A673 (cell line): ENCODE data around the gene PLA2G15.

Source experiments
- EZH2 ChIP-seq: fragments of 200-600 bp; sonication (generic); IDR thresholded peaks from 2 replicates; pipeline ENCODE4 v1.6.1; 2017; ENCODE audit warnings: borderline replicate concordance, low read depth, mild to moderate bottlenecking, mixed read lengths, antibody characterized with exemption, low read length; ENCODE audit not compliant: poor library complexity, severe bottlenecking
- TF ChIP-seq, protein P1 (sequence below): fragments of 300-800, 200-600 bp; sonication (generic); conservative IDR thresholded peaks from 2 replicates; pipeline ENCODE4 v1.5.1; 2017; ENCODE audit warnings: low read depth, mild to moderate bottlenecking, antibody characterized with exemption, low read length, moderate library complexity, mixed read lengths

DNA sequence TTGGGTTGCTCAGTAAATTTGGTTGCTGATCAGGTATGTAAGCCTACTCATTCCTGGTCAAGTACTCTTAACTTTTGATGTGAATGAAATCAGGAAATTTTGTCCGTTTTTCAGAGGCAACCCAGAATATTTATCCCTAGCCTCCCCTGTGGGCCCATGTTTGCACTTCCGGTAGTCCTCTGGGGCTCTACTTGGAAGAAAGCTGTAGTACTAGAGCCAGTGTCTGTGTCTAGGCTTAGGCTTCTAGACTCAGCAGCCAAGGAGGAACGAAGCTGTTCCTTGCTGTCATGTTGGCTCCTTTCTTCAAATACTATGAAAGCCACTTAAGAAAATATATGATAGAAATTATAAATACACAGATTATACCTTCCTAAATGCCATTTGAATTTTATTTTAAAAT is 30.4 kb upstream of the PLA2G15 start:
- TF ChIP-seq, protein P1, sequence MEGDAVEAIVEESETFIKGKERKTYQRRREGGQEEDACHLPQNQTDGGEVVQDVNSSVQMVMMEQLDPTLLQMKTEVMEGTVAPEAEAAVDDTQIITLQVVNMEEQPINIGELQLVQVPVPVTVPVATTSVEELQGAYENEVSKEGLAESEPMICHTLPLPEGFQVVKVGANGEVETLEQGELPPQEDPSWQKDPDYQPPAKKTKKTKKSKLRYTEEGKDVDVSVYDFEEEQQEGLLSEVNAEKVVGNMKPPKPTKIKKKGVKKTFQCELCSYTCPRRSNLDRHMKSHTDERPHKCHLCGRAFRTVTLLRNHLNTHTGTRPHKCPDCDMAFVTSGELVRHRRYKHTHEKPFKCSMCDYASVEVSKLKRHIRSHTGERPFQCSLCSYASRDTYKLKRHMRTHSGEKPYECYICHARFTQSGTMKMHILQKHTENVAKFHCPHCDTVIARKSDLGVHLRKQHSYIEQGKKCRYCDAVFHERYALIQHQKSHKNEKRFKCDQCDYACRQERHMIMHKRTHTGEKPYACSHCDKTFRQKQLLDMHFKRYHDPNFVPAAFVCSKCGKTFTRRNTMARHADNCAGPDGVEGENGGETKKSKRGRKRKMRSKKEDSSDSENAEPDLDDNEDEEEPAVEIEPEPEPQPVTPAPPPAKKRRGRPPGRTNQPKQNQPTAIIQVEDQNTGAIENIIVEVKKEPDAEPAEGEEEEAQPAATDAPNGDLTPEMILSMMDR: no peak
- no peak for TF ChIP-seq EZH2
